GM21529 (cell line): Measurements from ENCODE around the gene DOK7.

Experiments used
- ATAC-seq: cut with Tn5 transposase; IDR thresholded peaks from one replicate; pipeline ENCODE4 v1.9.1; 2021; ENCODE audit not compliant: unreplicated experiment

The DOK7 gene

DNA sequence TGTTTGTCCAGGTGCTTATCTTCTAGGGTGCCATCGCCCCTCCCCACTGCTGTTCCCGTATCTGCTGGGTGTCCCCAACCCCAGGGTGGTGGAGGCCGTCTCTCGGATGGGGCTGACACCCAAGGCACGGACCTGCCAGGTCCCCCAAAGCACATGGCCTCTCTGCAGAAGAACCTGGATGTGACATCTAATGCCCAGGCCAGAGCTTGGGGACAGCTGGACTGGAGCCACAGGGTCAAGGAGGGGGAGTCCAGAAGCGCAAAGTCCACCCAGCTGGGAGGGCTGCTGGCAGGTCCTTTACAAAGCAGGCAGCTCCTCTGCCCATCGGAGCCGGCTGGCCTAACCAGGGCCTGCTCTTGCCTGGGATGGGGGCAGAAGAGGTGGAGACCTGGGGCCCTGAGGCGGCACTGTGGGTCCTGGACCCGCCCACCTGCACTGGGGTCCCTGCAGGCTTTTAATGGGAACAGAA is 751 bp upstream of the DOK7 start:
- ATAC-seq = no peak

- ATAC-seq = no peak
These were observed 646 bp downstream of the DOK7 start for GRCh38 chr4:3463556-3464348.

DNA sequence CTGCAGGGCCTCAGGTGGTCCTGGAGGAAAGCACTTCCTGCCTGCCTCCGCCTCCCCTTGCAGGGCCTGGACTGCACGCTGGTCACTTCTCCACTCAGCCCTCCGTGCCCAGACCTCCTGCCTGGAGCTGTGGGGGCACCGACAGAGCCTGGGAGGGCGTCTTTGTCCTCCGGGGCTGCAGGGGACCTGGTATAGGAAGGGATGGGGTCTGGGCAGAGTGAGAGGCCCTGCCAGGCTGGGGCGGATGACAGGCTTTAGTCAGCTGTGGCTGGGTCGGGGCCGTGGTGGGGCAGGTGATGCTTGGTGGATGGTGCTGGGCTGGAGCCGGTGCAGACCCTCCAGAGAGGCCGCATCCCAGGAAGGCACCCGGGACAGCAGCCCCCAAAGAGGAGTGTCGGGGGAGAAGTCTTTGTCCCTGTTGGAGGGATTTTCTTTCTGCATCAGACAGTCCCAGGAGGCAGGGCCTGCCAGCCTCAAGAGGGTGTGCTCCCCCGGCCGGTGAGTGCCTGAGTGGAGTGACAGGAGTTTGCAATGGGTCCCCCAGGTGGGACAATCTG is 1.3 kb downstream of the DOK7 start:
- no peak for ATAC-seq

DNA sequence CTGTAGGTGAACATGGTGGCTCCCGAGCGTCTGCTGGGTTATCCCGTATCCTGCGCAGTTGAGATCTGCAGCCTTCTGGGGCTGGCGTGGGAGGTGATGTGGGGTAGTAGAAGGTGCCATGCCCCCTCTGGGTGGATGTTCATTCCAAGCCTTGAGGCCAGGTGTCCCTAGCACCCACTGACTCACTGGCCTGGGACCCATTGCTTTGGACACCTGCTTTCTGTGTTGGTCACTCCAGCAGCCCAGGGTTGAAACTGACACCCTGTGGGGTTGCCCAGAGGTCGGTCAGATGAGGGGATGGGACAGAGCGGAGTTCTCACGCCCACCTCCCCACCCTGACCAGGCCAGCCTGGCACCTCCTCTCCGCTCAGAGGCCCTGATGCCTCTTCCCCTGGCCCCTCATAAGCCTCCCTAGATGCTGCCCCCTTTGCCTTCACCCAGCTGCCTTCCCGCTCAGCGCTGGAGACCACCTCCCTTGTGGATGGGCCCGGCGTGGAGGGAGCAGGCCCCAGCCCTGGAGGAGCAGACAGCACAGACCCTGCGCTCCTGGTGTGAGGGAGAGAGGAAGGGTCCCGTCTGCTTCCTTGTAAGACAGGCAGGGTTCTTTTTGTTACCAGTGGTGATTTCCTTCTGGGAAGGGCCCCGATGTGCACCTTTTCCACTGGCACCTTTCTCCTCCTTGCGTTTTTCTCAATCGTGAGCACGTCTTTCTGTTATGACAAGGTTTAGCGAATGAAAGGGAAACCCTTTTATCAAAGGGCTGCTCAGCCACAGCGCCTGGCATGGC is 2.0 kb downstream of the DOK7 start:
- ATAC-seq = no peak

GRCh38 chr4:3465698-3466671 is 2.9 kb downstream of the DOK7 start:
- no peak for ATAC-seq

DNA sequence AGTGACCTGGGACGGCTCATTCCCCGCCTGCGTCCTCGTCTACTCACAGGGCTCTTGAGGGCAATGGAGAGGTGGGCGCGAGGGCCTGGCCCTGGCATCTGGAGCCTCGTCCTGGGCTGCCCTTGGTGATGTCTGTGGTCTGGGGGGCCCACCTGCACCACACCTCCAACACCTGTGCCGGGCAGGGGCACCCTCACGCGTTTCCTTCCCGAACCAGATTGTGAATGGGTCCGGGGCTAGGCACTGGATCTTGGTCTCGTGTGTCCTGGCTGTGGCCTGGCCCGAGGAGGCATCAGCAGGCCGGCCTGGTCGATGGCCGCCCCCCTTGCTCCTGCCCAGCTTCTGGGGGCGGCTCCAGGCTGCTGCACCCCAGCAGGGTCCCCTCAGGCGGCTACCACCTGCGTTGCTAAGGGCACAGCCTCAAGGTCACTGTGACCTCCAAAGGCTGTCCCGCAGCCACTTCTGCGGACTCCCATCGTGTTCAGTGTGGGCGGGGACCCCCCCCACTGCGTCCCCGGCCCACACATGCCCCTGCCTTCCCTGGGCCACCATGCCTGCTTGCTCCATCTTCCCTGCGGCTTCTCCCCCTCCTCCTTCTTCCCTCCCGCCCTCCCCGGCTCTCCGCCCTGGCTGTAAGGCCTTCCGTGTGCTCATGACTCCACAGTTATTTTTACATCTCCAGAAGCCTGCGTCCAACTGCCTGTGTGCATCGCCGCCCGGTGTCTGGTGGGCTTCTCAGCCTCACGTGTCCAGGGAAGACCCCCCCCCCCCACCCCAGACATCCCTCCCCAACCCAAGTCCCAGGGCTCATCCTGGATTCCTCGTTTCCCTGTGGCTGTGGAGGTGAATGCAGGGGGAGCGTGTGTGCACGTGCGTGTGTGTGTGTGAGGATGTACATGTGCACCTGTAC is 3.8 kb downstream of the DOK7 start:
- ATAC-seq = no peak

DNA sequence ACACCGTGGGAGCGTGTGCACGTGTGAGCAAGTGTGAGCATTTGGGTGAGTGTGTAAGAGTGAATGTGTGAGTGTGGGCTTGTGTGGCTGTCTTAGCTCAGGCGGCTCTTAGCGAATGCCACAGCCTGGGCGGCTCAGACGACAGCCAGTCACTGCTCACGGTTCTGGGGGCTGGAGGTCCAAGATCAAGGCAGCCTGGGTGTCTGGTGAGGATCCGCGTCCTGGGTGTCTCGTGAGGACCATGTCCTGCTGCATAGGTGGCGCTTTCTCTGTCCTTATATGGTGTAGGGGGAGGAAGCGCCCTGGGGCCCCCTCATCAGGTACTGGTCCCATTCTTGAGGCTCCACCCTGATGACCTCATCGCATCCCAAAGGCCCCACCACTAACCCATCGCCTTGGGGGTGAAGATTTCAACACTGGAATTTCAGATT is 4.5 kb downstream of the DOK7 start:
- ATAC-seq = no peak

DNA sequence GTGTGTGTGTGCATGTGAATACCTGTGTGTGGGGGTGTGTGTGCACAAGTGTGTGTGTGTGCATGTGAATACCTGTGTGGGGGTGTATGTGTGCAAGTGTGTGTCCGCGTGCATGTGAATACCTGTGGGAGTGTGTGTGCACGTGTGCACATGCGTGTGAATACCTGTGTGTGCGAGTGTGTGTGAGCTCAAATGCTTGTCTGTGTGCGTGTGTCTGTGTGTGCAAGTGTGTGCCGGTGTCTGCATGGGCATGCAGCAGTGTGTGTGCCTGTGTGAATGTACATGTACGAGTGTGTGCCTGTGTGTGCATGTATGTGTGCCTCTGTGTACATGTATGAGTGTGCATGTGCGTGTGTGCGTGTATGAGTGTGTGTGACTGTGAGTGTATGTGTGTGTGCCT is 5.0 kb downstream of the DOK7 start:
- ATAC-seq = no peak

GRCh38 chr4:3468804-3469203 is 5.7 kb downstream of the DOK7 start:
- no peak for ATAC-seq

DNA sequence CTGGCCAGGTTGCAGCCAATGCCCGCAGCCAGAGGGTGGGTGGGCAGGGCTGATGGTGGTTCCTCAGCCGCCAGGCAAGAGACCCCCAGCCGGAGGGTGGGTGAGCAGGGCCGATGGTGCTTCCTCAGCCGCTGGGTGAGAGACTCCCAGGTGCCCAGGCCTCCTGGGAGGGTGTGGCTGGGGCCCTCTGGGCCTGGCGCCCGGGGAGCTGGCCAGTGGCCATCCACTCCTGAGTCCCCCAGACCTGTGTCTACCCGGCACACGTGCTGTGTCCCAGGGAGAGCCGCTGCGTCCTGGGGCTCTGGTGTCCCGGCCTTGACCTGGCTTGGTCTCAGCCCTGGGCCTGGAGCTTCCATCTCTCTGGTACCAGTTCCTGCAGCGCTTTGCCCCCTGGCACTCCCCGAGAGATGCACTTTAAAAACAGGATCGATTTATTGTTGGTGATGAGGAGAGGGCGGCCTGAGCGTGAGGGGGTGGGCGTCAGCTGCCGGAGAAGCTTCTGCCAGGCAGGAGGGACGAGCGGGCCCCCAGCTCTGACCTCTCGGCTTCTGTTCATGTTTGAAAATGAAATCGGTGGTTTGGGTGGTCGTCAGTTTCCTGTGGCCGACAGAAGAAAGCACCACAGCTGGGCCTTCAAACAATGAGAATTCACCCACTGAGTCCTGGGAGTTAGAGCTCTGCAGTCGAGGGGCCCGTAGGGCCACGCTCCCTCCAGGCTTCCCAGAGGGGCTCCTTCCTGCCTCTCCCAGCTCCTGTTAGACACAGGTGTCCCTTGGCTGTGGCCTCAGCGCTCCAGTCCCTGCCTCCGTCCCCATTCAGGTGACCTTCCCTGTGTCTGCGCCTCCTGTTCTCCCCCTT is 6.5 kb downstream of the DOK7 start:
- ATAC-seq = no peak

GRCh38 chr4:3470244-3471097 is 7.4 kb downstream of the DOK7 start:
- no peak for ATAC-seq

DNA sequence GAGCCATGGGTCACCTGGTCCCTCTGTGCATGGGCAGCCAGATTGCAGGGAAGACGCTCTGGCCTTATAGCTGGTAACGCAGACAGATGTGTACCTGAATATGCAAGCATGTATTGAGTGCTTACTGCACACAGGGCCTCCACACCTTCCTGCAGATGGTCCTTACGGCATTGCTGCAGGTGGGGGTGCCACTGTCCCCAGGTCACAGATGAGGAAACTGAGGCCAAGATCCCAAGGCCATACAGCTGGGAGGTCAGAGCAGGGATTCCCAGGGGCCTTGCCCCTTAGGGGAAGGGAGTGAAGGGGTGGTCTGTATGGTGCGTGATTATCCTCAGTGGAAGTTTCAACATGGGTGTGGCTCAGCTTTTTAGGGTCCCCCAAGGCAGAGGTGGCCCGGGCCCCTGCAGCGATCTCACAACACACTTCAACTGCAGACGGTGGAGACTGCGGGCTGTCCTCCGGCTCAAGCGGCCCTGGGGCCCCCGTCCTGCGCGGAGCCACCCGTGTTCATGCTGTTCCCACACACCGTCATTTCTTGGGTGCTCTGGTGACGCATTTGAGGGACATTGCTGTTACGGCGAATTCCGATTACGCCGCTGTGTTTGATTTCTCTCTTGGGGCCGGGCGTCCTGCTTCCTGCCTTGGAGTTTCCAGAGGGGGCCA is 8.1 kb downstream of the DOK7 start:
- no peak for ATAC-seq

GRCh38 chr4:3471886-3472285 is 8.8 kb downstream of the DOK7 start:
- ATAC-seq = no peak

DNA sequence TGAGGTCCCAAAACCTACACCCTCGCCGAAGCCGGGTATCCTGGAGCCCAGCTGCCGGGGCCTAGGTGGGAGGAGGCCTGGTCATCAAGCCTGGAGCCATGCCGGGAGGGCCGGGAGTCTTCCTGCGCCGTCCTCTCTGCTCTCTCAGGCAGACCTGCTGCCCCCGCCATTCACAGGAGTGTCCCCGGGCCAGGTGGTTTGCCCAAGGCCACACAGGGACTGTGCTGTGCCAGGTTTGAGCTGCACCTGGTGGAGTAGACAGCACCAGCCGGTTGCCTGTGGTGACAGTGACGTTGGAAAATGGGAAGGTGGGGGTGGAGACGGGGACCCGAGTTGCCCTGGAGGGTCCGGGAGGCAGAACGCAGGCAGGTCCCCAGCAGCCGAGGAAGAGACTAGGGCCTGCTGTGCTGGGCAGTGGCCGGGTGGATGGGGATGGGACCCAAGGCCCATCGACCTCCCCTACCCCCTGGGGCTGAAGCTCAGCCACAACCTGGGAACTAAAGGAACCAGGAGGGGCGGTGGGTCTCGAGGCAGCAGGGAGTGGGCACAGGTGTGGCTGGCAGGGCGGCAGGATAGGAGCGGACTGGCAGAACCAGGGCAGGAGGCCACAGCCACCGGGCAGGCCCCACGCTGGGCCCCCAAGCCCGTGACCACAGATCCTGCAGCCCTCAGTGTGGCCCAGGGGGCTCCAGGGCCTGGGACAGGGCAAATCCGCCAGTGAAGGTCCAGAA is 9.5 kb downstream of the DOK7 start:
- no peak for ATAC-seq

- no peak for ATAC-seq
These were observed 10.3 kb downstream of the DOK7 start for GRCh38 chr4:3473181-3473950.
